AG08395 (cell line): ENCODE results near the gene TBX5.

Experiments
- DNase-seq: peaks from one replicate; pipeline ENCODE4 v3.0.0; 2012; ENCODE audit warnings: mixed read lengths, low spot score

TBX5 gene

GRCh38 chr12:114319422-114319821 is 86.5 kb downstream of the TBX5 start:
- peak; percentile 67 for DNase-seq

GRCh38 chr12:114318984-114319383 is 87.0 kb downstream of the TBX5 start:
- DNase-seq: no peak

DNA sequence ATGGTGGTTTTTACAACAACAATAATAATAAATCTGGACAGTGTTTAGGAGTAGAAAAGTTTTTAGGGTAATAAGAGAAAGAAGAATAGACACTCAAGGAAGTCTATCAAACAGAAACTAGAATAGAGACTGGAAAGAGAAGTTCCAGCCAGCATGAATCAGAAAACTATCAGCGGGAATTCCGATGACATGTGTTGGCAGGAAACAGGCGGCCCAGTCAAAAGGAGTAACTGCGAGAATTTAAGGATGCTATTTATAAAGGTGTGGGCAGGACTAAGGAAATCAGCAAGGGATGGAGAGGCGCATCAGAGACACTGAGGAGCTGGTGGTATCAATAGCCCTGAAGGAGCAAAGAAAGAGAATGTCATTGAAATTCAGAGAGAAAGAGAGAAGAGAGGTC is 89.9 kb downstream of the TBX5 start:
- peak; percentile 74 for DNase-seq

GRCh38 chr12:114314974-114315720 is 90.8 kb downstream of the TBX5 start:
- no peak for DNase-seq

- no peak for DNase-seq
Measured at GRCh38 chr12:114314403-114314802, 91.5 kb downstream of the TBX5 start.

GRCh38 chr12:114313910-114314309 is 92.0 kb downstream of the TBX5 start:
- DNase-seq: no peak

DNA sequence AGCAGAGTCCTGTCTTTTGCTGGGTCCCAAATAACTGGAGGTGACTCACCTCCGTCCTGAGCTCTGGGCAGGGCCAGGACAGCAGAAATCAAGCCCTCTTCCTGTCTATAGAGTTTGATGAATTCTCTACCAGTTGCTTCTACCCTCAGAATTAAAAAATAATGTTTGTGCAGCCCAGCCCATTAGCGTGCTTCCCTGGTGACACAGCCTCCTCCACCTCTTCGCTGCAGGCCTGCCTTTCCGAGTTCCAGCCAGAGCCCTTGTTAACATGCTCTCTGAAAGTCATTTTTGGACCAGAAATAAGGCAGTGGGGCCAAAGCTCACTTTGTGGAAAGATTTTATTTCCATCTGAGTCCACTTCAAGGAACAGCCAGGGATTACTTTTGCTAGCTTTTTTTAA is 94.0 kb downstream of the TBX5 start:
- DNase-seq: peak; percentile 84

GRCh38 chr12:114306646-114307045 is 99.3 kb downstream of the TBX5 start:
- peak; percentile 74 for DNase-seq

- no peak for DNase-seq
Measured at GRCh38 chr12:114305446-114305845, 100.5 kb downstream of the TBX5 start.
